ENCODE measurements around the gene ADAT1.

The ADAT1 gene

GRCh38 chr16:75622761-75623605 lies at the start of gene ADAT1:
Gene ADAT1 (minus strand): TSS chr16:75623281. CDS start chr16:75620799, 2,482 bp downstream.
- peak; percentile 96 for DNase-seq (ENCODE audit: low read depth, low spot score)

- DNase-seq (ENCODE audit: low read depth, low spot score), result no peak
Measured at GRCh38 chr16:75667503-75667902, 44.4 kb upstream of the ADAT1 start.

GRCh38 chr16:75660726-75661302 lies 37.7 kb upstream of the ADAT1 start:
- DNase-seq (ENCODE audit: low read depth, low spot score), result no peak

GRCh38 chr16:75660321-75660720 lies 37.2 kb upstream of the ADAT1 start:
- no peak for DNase-seq (ENCODE audit: low read depth, low spot score)

GRCh38 chr16:75658175-75658574 lies 35.1 kb upstream of the ADAT1 start:
- DNase-seq (ENCODE audit: low read depth, low spot score), result no peak

GRCh38 chr16:75653922-75654321 lies 30.8 kb upstream of the ADAT1 start:
- DNase-seq (ENCODE audit: low read depth, low spot score), result no peak

- peak; percentile 45 for DNase-seq (ENCODE audit: low read depth, low spot score)
Measured at GRCh38 chr16:75648265-75649076, 25.4 kb upstream of the ADAT1 start.

GRCh38 chr16:75647492-75648264 lies 24.6 kb upstream of the ADAT1 start, which contains the start of the genes KARS1 and TERF2IP:
Gene KARS1 (minus strand): TSS chr16:75647665. CDS start chr16:75647639, 26 bp downstream.
Gene TERF2IP (plus strand): TSS chr16:75647773. CDS start chr16:75647883, 110 bp downstream.
- DNase-seq (ENCODE audit: low read depth, low spot score), result peak; percentile 70

- no peak for DNase-seq (ENCODE audit: low read depth, low spot score)
Measured at GRCh38 chr16:75647112-75647491, 24.0 kb upstream of the ADAT1 start.

- DNase-seq (ENCODE audit: low read depth, low spot score), result no peak
Measured at GRCh38 chr16:75644240-75645012, 21.3 kb upstream of the ADAT1 start.

- no peak for DNase-seq (ENCODE audit: low read depth, low spot score)
Measured at GRCh38 chr16:75640598-75640997, 17.5 kb upstream of the ADAT1 start.

GRCh38 chr16:75635036-75635435 lies 12.0 kb upstream of the ADAT1 start:
- DNase-seq (ENCODE audit: low read depth, low spot score), result no peak

- DNase-seq (ENCODE audit: low read depth, low spot score), result no peak
Measured at GRCh38 chr16:75632857-75633256, 9.8 kb upstream of the ADAT1 start.

GRCh38 chr16:75630052-75630451 lies 7.0 kb upstream of the ADAT1 start:
- DNase-seq (ENCODE audit: low read depth, low spot score), result no peak

- DNase-seq (ENCODE audit: low read depth, low spot score), result no peak
Measured at GRCh38 chr16:75629132-75629531, 6.1 kb upstream of the ADAT1 start.

- no peak for DNase-seq (ENCODE audit: low read depth, low spot score)
Measured at GRCh38 chr16:75628351-75628750, 5.3 kb upstream of the ADAT1 start.

GRCh38 chr16:75627851-75628250 lies 4.8 kb upstream of the ADAT1 start:
- no peak for DNase-seq (ENCODE audit: low read depth, low spot score)

GRCh38 chr16:75626806-75627205 lies 3.7 kb upstream of the ADAT1 start:
- DNase-seq (ENCODE audit: low read depth, low spot score), result no peak

- no peak for DNase-seq (ENCODE audit: low read depth, low spot score)
Measured at GRCh38 chr16:75624921-75625334, 1.8 kb upstream of the ADAT1 start.

GRCh38 chr16:75621170-75621477 lies 2.0 kb downstream of the ADAT1 start:
- no peak for DNase-seq (ENCODE audit: low read depth, low spot score)

Data from smooth muscle cell of the brain vasculature (primary cell).